ENCODE data around the gene DNM1.

The DNM1 gene

GRCh38 chr9:128259156-128259555 is 56.0 kb downstream of the DNM1 start:
- Histone ChIP-seq H3K27ac (no peak overlapping the region), H3K9ac (ENCODE audit: insufficient read length) (no peak overlapping the region), H3K4me3 (no peak overlapping the region), H3K36me3 (ENCODE audit: insufficient read depth, low read length) (peaks cover 26% of the 10 kb centered on the region; the same call in 1 of the 2 replicates), H3K9me3 (ENCODE audit: low read depth, low read length) (no peaks in the 10 kb centered on the region)
- no peak for DNase-seq (ENCODE audit: low read depth, low spot score)
- TF ChIP-seq FOXP2 (optimal IDR thresholded peaks at IDR 0.05; ENCODE audit: control extremely low read depth, extremely low read length, insufficient read depth): no peak
- TF ChIP-seq POLR2AphosphoS5 (IDR thresholded peaks at IDR 0.05; ENCODE audit: borderline replicate concordance, low read depth, low read length): no peak
- TF ChIP-seq EZH2 (IDR thresholded peaks at IDR 0.05): no peak

DNA sequence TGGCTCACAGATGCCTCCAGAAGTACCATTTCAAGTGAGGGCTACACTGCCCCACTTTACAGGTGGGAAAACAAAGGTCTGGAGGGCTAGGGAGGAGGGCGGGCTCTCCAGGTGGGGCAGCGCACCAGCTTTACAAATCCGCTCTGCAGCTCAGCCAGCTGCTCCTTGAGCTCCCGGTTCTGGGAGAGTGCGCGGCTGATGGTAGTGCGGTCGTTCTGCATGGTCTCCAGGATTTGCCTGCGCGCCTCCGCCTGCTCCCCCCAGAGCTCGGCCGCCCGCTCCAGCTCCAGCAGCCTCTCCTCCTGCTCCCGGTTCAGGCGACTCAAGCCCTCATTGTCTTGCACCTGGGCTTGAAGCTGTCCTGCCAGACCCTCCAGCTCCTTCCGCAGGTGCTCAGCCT is 57.2 kb downstream of the DNM1 start:
- Histone ChIP-seq H3K9me3 (ENCODE audit: low read depth, low read length) (no peaks in the 10 kb centered on the region), H3K9ac (ENCODE audit: insufficient read length) (no peak overlapping the region), H3K36me3 (ENCODE audit: insufficient read depth, low read length) (peaks cover 26% of the 10 kb centered on the region; the same call in 1 of the 2 replicates), H3K27ac (no peak overlapping the region), H3K4me3 (no peak overlapping the region)
- no peak for DNase-seq (ENCODE audit: low read depth, low spot score)
- TF ChIP-seq POLR2AphosphoS5 (IDR thresholded peaks at IDR 0.05; ENCODE audit: borderline replicate concordance, low read depth, low read length): no peak
- no peak for TF ChIP-seq FOXP2 (optimal IDR thresholded peaks at IDR 0.05; ENCODE audit: control extremely low read depth, extremely low read length, insufficient read depth)
- no peak for TF ChIP-seq EZH2 (IDR thresholded peaks at IDR 0.05)

DNA sequence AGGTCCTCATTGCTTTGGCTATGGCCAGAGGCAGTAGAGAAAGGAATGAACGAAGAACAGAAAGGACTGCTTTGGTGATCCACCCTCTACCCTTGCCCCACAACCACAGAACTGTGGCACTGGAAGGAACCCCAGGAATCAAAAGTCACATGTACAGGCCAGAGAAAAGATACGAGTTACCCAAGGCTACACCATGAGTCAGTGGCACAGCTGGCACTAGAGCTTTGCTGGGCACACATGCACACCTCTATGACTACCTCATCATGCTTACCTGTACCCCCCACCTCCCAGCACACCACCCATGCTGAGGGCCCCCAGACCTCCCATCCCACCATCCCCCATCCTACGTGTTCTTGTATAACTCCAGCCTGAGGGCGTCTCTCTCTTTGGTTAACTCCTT is 59.5 kb downstream of the DNM1 start:
- Histone ChIP-seq H3K36me3 (ENCODE audit: insufficient read depth, low read length) (peaks cover 20% of the 10 kb centered on the region; the same call in 1 of the 2 replicates), H3K9ac (ENCODE audit: insufficient read length) (no peak overlapping the region), H3K4me3 (no peak overlapping the region), H3K27ac (no peak overlapping the region), H3K9me3 (ENCODE audit: low read depth, low read length) (no peaks in the 10 kb centered on the region)
- TF ChIP-seq FOXP2 (optimal IDR thresholded peaks at IDR 0.05; ENCODE audit: control extremely low read depth, extremely low read length, insufficient read depth) (no peak), EZH2 (IDR thresholded peaks at IDR 0.05) (no peak), POLR2AphosphoS5 (IDR thresholded peaks at IDR 0.05; ENCODE audit: borderline replicate concordance, low read depth, low read length) (no peak)
- no peak for DNase-seq (ENCODE audit: low read depth, low spot score)

GRCh38 chr9:128265348-128265847 is 62.2 kb downstream of the DNM1 start:
- Histone ChIP-seq H3K9me3 (ENCODE audit: low read depth, low read length) (no peaks in the 10 kb centered on the region), H3K36me3 (ENCODE audit: insufficient read depth, low read length) (peaks cover 5% of the 10 kb centered on the region; the same call in 1 of the 2 replicates), H3K4me3 (no peak overlapping the region), H3K9ac (ENCODE audit: insufficient read length) (no peak overlapping the region), H3K27ac (no peak overlapping the region)
- TF ChIP-seq FOXP2 (optimal IDR thresholded peaks at IDR 0.05; ENCODE audit: control extremely low read depth, extremely low read length, insufficient read depth): no peak
- TF ChIP-seq EZH2 (IDR thresholded peaks at IDR 0.05): no peak
- TF ChIP-seq POLR2AphosphoS5 (IDR thresholded peaks at IDR 0.05; ENCODE audit: borderline replicate concordance, low read depth, low read length): no peak
- no peak for DNase-seq (ENCODE audit: low read depth, low spot score)

GRCh38 chr9:128266868-128267590 is 63.9 kb downstream of the DNM1 start:
- H3K27ac ChIP-seq: no peak overlapping the region
- H3K36me3 ChIP-seq (ENCODE audit: insufficient read depth, low read length): peaks cover 13% of the 10 kb centered on the region
- no peak for TF ChIP-seq FOXP2 (optimal IDR thresholded peaks at IDR 0.05; ENCODE audit: control extremely low read depth, extremely low read length, insufficient read depth)
- TF ChIP-seq EZH2 (IDR thresholded peaks at IDR 0.05): no peak
- no peak for TF ChIP-seq POLR2AphosphoS5 (IDR thresholded peaks at IDR 0.05; ENCODE audit: borderline replicate concordance, low read depth, low read length)
- H3K4me3 ChIP-seq: no peak overlapping the region
- H3K9me3 ChIP-seq (ENCODE audit: low read depth, low read length): no peaks in the 10 kb centered on the region
- no peak overlapping the region for H3K9ac ChIP-seq (ENCODE audit: insufficient read length)
- no peak for DNase-seq (ENCODE audit: low read depth, low spot score)

DNA sequence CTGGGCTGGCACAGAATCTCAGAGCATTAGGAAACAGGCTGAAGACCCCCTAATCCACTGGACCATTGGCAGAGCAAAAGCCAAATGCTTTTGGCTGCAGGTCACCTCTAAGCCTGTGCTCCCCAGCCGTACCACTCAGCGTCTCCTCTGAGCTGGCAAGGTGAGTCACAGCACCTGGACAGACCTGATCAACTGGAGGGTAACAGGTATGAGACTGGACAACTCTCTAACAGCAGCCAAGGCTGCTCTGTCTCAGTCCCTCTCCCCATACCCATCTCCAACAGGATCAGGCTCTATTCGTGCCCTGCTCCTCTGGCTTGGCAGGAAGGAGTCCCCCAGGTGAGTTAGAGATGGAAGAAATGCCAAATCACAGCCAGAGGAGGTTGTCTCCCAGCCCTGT is 67.9 kb downstream of the DNM1 start:
- no peak for DNase-seq (ENCODE audit: low read depth, low spot score)
- H3K27ac ChIP-seq: no peak overlapping the region

GRCh38 chr9:128271512-128271911 is 68.3 kb downstream of the DNM1 start:
- no peaks in the 10 kb centered on the region for H3K9me3 ChIP-seq (ENCODE audit: low read depth, low read length)
- no peak overlapping the region for H3K9ac ChIP-seq (ENCODE audit: insufficient read length)
- H3K36me3 ChIP-seq (ENCODE audit: insufficient read depth, low read length): peaks cover 24% of the 10 kb centered on the region
- H3K27ac ChIP-seq: no peak overlapping the region
- TF ChIP-seq EZH2 (IDR thresholded peaks at IDR 0.05): no peak
- no peak for TF ChIP-seq FOXP2 (optimal IDR thresholded peaks at IDR 0.05; ENCODE audit: control extremely low read depth, extremely low read length, insufficient read depth)
- TF ChIP-seq POLR2AphosphoS5 (IDR thresholded peaks at IDR 0.05; ENCODE audit: borderline replicate concordance, low read depth, low read length): no peak
- no peak overlapping the region for H3K4me3 ChIP-seq
- DNase-seq (ENCODE audit: low read depth, low spot score): no peak

More for the DNA sequence above, 67.9 kb downstream of the DNM1 start:
- no peak overlapping the region for H3K4me3 ChIP-seq
- TF ChIP-seq FOXP2 (optimal IDR thresholded peaks at IDR 0.05; ENCODE audit: control extremely low read depth, extremely low read length, insufficient read depth) (no peak), EZH2 (IDR thresholded peaks at IDR 0.05) (no peak), POLR2AphosphoS5 (IDR thresholded peaks at IDR 0.05; ENCODE audit: borderline replicate concordance, low read depth, low read length) (no peak)
- H3K9me3 ChIP-seq (ENCODE audit: low read depth, low read length): no peaks in the 10 kb centered on the region
- peaks cover 24% of the 10 kb centered on the region for H3K36me3 ChIP-seq (ENCODE audit: insufficient read depth, low read length)
- no peak overlapping the region for H3K9ac ChIP-seq (ENCODE audit: insufficient read length)

DNA sequence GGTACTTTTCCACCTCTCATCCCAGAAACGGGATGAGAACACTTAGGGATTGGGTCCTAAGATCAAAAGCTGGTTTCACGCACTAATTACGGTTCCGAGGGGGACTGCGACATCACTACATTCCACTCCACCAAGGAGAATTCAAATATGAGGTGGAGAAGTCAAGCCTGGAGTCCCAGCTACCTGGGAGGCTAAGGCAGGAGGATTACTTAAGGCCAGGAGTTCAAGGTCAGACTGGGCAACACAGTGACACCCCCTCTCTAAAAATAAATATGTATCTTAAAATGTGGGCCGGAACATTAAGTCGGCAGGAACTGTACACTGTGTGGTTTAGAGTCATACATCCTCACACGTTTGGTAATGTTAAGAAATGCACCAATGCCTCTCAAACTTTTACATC is 71.1 kb downstream of the DNM1 start:
- DNase-seq (ENCODE audit: low read depth, low spot score): no peak
- H3K36me3 ChIP-seq (ENCODE audit: insufficient read depth, low read length): peaks cover 24% of the 10 kb centered on the region
- TF ChIP-seq FOXP2 (optimal IDR thresholded peaks at IDR 0.05; ENCODE audit: control extremely low read depth, extremely low read length, insufficient read depth): no peak
- H3K4me3 ChIP-seq: peak overlapping the region; percentile 97; the same call in 1 of the 2 replicates
- H3K9me3 ChIP-seq (ENCODE audit: low read depth, low read length): no peaks in the 10 kb centered on the region
- no peak overlapping the region for H3K27ac ChIP-seq
- H3K9ac ChIP-seq (ENCODE audit: insufficient read length): peak overlapping the region; percentile 88
